Lower leg skin (tissue), 3 donors: ENCODE results near the gene UBE3D.

Experiments used
- POLR2A ChIP-seq, 2 donors: fragments of 450-650 bp; IDR thresholded peaks; one replicate each; pipeline ENCODE4 v1.6.1; 2016 to 2017; ENCODE audit warnings: antibody characterized with exemption in 2 of 2, mild to moderate bottlenecking in 1 of 2, moderate library complexity in 1 of 2
- TF ChIP-seq, protein P1 (sequence below), 3 donors: fragments of 450-650 bp; IDR thresholded peaks; one replicate each; pipeline ENCODE4 v1.5.1; 2016; ENCODE audit warnings: antibody characterized with exemption in 3 of 3, mild to moderate bottlenecking in 3 of 3, moderate library complexity in 2 of 3

GRCh38 chr6:82914511-82914910, 151.1 kb downstream of the UBE3D start:
- TF ChIP-seq, protein P1, sequence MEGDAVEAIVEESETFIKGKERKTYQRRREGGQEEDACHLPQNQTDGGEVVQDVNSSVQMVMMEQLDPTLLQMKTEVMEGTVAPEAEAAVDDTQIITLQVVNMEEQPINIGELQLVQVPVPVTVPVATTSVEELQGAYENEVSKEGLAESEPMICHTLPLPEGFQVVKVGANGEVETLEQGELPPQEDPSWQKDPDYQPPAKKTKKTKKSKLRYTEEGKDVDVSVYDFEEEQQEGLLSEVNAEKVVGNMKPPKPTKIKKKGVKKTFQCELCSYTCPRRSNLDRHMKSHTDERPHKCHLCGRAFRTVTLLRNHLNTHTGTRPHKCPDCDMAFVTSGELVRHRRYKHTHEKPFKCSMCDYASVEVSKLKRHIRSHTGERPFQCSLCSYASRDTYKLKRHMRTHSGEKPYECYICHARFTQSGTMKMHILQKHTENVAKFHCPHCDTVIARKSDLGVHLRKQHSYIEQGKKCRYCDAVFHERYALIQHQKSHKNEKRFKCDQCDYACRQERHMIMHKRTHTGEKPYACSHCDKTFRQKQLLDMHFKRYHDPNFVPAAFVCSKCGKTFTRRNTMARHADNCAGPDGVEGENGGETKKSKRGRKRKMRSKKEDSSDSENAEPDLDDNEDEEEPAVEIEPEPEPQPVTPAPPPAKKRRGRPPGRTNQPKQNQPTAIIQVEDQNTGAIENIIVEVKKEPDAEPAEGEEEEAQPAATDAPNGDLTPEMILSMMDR (IDR thresholded peaks at IDR 0.05): no peak
- no peak for TF ChIP-seq POLR2A (IDR thresholded peaks at IDR 0.05)
